Daoy (cell line): Measurements from ENCODE around the gene ARHGAP26. TPM values are rescaled to one million over a fixed set of nuclear protein-coding genes. Genes with fewer than 3 reads are reported as not detected.
"Not testable (repeated sequence)": the region's sequence is repeated elsewhere in the genome, so short reads cannot be mapped to it uniquely, and the experiment has no call there.

Source experiments
- DNase-seq: peaks from one replicate; pipeline ENCODE4 v3.0.0-alpha.2; 2015; ENCODE audit warnings: low read depth
- total RNA-seq: library from RNA; depleted of rRNA; stranded (reverse); fragments of >200 nt; shearing (Covaris generic); gene quantifications from 2 replicates; pipeline ENCODE4 v1.2.3, GENCODE V29; 2014

Gene ARHGAP26
- total RNA-seq, 1 experiment from 2014 or later, result 7.7 TPM

DNA sequence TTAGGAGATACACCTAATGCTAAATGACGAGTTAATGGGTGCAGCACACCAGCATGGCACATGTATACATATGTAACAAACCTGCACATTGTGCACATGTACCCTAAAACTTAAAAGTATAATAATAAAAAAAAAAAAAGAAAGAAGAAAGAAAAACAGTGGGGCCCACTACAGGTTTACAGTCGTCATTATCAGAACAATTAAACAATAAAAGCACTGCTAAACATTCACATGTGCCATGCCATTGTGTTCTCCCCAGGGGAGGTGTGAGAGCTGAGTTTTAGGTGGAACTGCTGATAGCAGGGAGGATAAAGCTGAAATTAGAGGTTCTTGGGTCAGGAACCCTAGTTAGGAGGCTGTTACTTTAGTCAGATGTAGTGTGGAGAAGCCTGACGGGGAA, 348.6 kb downstream of the ARHGAP26 start:
- not testable (repeated sequence) for DNase-seq

DNA sequence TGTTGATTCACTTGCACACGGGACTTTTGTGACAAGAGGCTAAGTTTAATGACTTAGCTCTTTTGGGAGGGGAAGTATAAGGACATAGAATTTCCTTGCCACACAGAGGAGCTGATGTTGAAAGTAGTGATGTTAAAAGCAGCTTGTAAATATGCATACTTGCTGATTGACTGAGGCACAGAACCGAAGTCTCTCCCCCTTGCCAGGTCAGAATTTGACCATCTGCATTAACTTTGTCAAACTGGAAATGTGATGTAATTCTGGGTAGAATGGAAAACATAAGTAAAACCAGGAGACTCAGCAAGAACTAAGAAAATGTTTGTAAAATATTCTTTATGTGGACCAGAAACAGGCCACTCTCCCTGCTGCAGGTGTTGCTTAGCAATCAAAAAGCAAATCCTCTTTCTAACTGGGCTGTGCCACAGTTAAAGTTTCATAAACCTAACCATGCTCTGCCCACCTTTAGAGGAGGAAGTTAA, 349.2 kb downstream of the ARHGAP26 start:
- no peak for DNase-seq

DNA sequence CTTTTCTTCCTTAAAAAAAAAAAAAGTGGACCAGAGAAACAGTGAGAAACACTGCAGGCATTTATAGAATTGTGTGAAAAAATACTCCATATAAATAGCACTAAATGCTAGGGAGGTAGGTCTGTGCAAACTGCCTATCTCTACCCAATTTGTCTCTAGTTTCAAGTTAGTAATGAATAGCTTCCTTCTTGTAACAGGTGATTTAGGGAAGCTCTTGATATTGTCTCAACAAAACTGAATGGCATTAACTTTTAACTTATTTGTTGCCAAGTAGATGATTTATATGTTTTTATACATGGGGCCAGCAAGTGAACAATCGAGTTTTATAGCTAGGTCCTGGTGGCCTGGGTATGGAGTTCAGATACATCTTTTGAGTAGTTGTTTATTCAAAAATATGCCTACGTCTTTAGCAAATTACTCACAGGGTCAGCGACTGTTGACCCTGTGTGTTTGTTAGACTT, 349.7 kb downstream of the ARHGAP26 start:
- DNase-seq, result no peak

DNA sequence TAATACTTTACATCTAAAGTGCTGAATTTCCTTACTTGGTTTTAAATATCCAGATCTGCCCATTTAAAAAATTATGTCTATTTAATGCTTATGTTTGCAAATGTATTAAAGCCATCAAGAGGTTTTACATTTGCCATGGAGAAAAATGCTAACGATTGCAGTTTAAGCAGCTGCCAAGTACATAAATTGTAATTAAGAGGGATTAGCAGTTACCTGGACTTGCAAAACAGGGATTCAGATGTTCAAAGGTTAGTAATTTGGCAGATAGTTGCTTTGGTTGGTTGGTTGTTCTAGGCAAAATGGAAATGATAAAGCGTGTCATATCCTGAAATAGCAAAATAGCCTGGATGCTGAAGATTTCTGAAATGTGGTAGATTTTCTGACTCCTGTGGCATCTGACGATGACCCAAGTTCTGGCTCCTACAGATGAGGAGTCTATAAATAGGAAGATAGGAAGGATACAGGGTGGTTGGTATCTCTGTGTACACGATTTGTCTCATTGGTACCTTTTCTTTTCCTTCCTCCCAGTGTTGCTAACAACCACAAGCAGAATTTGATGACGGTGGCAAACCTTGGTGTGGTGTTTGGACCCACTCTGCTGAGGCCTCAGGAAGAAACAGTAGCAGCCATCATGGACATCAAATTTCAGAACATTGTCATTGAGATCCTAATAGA, 350.4 kb downstream of the ARHGAP26 start:
- DNase-seq, result no peak

GRCh38 chr5:143121135-143121475, 350.9 kb downstream of the ARHGAP26 start:
- no peak for DNase-seq

DNA sequence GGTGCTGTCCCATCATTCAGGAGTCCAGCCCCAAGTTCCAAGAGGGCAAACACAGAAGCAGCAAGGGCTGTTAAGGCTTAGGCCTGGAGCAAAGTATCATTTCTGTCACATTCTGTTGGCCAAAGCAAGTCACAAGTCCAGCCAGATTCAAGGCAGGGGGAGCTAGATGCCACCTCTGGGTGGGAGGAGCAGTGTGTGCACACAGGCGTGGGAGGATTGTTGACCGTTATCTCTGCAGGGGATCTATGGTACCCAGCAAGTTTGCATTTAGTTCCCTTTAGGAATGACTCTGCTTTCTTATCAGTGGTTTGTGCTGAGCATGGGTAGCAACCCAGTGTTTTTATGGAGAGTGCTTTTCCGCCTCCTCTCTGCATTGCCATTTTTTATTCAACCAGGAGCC, 354.4 kb downstream of the ARHGAP26 start:
- peak; percentile 90 for DNase-seq

DNA sequence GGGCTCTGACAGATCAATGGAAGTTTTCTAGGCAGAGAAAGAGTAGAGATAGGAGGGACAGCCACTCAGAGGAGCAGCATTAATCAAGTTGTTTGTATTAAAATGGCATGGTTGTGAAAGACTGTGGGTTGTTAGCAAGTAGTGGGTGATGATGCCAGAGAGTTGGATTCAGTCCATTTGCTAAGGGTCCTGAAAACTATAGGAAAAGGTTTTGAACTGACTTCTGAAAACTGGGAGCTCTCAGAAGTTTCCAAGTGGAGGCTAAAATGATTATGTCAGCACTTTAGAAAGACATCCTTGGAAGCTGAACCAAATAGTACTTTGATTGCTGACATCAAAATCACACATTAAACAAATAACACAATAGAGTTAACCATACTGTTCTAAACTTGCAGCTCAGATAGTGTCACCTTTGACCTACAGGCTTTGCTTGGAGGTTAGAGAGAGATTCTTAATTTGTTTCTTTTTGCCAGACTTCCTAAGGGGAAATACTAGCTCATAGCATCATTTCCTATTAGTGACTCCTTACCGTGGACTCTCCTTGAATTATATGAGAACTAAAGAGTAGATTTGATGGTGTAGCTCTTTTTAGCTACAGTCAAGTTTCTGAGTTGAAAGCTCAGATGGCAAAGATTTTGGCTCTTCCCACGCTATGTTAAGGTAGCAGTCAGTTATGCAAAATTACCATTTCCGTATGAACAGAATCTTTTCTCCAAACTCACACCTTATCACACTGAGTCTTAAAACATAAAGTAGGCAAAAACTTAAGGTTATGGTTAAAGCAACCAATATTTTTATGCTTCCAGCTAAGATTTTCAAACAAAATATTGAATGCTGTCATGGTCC, 356.2 kb downstream of the ARHGAP26 start:
- peak; percentile 23 for DNase-seq

DNA sequence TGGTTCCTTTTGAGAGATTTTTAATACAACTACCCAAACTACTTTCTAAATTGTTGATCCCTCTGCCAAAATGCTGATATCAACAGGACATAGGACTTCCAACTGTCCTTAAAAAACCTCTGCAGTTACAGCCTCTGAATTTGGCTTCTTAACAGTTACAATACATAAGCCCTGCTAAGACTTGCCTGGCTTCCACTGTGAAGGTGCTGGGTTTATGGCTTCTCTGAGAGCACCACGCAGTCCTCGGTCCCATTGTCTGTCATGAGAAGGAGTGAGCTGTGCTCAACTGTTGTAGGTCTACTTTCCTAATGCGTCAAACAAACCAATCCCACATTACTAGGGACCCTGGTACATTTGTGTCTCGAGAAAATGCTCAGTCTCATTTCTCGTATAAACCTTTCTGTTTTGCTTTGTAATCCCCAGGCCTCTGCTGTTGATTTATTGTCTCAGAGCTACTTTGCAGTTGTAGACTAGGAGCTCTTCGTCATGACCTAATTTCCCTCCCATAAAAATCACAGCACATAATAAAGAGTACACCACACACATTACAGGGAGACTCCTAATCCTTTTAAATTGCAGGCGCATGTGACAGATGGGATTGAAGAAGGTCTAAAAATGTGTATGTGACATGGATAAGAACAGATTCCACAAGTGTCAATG, 358.4 kb downstream of the ARHGAP26 start:
- DNase-seq, result no peak

- DNase-seq, result no peak
These were observed 359.0 kb downstream of the ARHGAP26 start for GRCh38 chr5:143129203-143129602.

GRCh38 chr5:143129910-143130612, 359.9 kb downstream of the ARHGAP26 start:
- no peak for DNase-seq

DNA sequence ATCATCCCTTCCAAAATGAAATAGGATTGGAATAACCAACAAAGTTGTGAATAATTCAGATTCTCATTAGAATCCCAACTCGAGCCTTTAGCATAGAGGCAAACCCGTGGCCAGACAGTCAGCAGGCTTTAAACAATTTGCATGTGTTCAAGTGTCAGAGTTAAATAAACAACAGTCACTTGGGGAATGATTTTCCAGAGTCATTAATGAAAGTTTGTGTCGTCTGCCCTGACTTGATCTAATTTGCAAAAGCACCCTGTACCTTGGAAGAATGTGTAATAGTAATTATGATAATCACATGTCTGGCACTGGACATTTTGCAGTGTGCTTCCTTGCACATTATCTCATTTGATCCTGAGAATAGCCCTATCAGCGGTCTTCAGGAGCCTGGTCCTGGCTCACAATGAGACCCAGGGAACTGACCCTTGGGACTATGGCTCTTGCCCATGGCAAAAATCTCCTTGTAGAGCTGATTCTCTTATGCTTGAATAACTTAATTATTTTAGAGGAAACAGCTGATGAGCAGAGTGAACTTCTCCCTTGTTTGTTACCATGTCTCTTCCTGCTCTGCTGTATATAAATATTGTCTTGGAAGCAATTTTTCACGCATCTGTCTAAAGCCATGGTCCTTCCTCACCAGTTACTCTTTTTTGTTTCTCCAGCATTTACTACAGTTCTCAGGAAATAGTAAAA, 360.6 kb downstream of the ARHGAP26 start:
- DNase-seq, result no peak

GRCh38 chr5:143131972-143132371, 361.8 kb downstream of the ARHGAP26 start:
- DNase-seq, result no peak

DNA sequence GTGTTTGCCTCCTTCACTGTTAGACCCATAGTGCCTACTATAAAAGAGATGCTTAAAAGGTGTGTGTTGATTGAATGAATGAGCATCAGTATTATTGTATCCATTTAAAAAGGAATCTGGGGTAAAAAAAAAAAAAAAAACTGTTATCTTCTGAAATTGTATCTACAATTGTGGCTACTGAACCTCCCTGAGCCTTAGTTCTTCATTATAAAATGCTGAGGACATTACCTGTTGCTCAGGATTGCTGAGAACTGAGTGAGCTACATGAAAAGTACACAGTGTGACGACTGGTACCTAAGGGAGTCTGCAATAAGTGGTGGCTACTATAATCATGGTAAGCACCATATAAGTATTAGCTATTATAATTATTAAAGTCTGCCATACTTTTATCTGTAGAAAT, 362.6 kb downstream of the ARHGAP26 start:
- no peak for DNase-seq

GRCh38 chr5:143133721-143134120, 363.5 kb downstream of the ARHGAP26 start:
- no peak for DNase-seq

- DNase-seq, result peak; percentile 65
These were observed 364.1 kb downstream of the ARHGAP26 start for GRCh38 chr5:143134269-143134668.

GRCh38 chr5:143134900-143135299, 364.7 kb downstream of the ARHGAP26 start:
- DNase-seq, result peak; percentile 50

- peak; percentile 24 for DNase-seq
These were observed 365.8 kb downstream of the ARHGAP26 start for GRCh38 chr5:143135832-143136551.

DNA sequence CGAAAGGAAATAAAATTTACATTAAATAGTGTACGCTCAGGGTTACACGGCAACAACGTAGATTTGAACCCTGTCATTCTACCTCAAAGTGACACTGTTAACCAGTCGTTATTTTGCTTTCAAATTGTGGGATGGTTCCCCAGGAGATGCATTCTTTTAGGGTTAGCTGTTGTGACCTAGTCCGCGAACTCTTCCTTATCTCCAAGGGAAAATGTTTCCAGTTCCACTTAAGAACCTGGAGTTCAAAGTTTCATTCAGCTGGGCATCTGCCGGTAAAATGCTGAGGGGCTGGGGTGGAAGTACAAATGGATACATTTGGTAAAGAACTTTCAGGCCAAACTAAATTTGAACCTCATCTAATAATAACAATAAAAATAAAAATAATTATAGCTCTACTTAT, 368.7 kb downstream of the ARHGAP26 start:
- DNase-seq, result peak; percentile 53

DNA sequence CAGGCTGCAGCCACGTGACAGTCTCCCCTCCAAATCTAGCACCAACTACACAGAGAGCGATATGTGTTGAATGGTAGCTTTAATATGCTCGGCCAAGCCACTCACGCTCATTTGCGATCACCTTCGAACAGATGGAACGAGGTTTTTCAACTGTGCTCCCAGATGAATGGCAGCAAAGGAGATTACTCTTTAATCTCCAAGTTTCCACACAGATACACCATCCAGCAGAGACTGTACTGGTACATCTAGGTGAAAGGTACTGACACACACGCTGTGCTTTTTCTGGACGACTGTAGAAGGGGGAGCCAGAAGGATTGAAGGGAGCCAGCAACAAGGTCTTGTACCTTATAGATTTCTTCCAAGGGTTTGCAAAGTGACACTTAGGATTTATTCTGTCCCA, 369.4 kb downstream of the ARHGAP26 start:
- no peak for DNase-seq

- peak; percentile 66 for DNase-seq
These were observed 370.5 kb downstream of the ARHGAP26 start for GRCh38 chr5:143140492-143141203.
